Fibroblast of villous mesenchyme (primary cell): ENCODE data around the gene KCNIP1. TPM values are rescaled to one million over a fixed set of nuclear protein-coding genes. Genes with fewer than 3 reads are reported as not detected.

ENCODE experiments used
- DNase-seq: peaks from one replicate; pipeline ENCODE4 v3.0.0-alpha.2; 2010; ENCODE audit warnings: low read depth
- H3K4me3 ChIP-seq: 2 replicates; pipeline ENCODE4 v1.5.1; 2011; ENCODE audit warnings: low read depth, mild to moderate bottlenecking, low read length
- total RNA-seq: library from RNA; depleted of rRNA; stranded (reverse); fragments of >200 nt; gene quantifications from 2 replicates; pipeline ENCODE4 v1.2.3, GENCODE V29; 2012
- TF ChIP-seq, protein P1 (sequence below): IDR thresholded peaks from 2 replicates; pipeline ENCODE4 v1.5.1; 2012; ENCODE audit warnings: low read depth, mild to moderate bottlenecking, low read length; ENCODE audit not compliant: insufficient read depth

Gene KCNIP1
- total RNA-seq, 1 donor: not detected

GRCh38 chr5:170746075-170746960, 242.5 kb downstream of the KCNIP1 start:
- H3K4me3 ChIP-seq: no peak overlapping the region
- TF ChIP-seq, protein P1, sequence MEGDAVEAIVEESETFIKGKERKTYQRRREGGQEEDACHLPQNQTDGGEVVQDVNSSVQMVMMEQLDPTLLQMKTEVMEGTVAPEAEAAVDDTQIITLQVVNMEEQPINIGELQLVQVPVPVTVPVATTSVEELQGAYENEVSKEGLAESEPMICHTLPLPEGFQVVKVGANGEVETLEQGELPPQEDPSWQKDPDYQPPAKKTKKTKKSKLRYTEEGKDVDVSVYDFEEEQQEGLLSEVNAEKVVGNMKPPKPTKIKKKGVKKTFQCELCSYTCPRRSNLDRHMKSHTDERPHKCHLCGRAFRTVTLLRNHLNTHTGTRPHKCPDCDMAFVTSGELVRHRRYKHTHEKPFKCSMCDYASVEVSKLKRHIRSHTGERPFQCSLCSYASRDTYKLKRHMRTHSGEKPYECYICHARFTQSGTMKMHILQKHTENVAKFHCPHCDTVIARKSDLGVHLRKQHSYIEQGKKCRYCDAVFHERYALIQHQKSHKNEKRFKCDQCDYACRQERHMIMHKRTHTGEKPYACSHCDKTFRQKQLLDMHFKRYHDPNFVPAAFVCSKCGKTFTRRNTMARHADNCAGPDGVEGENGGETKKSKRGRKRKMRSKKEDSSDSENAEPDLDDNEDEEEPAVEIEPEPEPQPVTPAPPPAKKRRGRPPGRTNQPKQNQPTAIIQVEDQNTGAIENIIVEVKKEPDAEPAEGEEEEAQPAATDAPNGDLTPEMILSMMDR: no peak
- no peak for DNase-seq

- TF ChIP-seq, protein P1: no peak
- H3K4me3 ChIP-seq: no peak overlapping the region
- no peak for DNase-seq
Observed at GRCh38 chr5:170746961-170747340, 243.1 kb downstream of the KCNIP1 start.

GRCh38 chr5:170747357-170747756, 243.5 kb downstream of the KCNIP1 start:
- no peak overlapping the region for H3K4me3 ChIP-seq
- TF ChIP-seq, protein P1: no peak
- DNase-seq: no peak

DNA sequence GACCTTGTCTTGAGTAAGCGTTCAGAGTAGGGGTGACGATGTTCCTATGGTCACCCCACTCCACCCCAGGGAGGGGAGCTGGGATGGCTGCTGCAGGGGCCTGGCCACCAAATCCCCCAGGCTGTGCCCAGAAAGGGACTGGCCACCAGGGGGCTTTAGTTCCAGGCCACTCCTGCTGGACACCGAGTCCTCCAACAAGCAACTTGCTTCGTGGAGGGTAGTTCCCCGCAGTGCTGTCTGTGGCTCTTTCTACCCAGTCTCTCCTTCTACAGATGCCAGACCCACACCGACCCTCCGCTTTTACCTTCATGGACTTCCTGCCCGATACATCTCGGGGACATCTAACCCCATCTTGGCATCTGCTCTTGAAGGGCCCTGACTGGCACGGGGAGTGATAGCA, 244.0 kb downstream of the KCNIP1 start:
- TF ChIP-seq, protein P1: peak; percentile 54
- H3K4me3 ChIP-seq: no peak overlapping the region
- peak; percentile 24 for DNase-seq

GRCh38 chr5:170748951-170749471, 245.2 kb downstream of the KCNIP1 start:
- no peak overlapping the region for H3K4me3 ChIP-seq
- TF ChIP-seq, protein P1: no peak
- no peak for DNase-seq

DNA sequence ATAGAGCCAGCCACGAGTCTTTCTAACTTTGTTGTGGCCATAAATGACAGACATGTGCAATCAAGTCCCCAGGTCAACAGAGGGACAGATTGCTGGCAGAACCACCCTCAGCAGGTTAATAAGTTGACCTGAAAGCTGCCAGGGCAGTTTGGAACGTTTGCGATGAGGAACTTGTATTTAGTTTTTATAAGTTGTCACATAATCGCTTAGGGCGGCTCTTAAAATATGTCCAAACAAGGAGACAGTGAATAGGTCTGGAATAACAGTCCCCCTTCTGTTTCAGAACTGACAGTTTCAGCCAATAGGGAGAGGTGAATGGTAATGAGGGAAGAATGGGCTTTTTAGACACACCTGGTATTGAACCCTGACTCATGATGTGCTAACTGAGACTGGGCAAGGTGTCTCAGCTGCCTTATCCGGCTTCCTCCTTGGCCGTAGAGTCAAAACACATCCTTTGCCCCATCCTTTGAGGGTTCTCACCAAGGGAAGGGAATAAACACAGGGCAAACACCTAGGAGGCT, 246.2 kb downstream of the KCNIP1 start:
- TF ChIP-seq, protein P1: no peak
- no peak overlapping the region for H3K4me3 ChIP-seq
- DNase-seq: no peak

DNA sequence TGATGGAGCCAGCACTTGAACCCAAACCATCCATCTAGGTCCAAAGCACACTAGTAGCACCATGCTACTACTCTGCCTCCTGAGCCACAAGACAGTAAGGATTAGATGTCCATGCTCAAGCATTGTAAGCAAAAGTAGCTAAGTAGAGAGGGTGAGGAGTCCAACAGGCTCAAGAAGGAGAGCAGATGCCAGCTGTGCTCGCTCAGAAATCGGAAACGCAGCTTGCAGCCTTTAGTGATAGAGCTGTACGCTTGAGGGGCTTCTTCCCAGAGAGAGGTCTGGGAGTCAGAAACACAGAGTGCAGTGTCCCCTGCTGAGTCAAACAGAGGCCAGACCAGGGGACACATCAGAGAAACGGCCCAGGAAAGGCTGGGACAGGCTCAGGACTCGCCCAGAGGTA, 247.0 kb downstream of the KCNIP1 start:
- DNase-seq: no peak
- TF ChIP-seq, protein P1: no peak
- no peak overlapping the region for H3K4me3 ChIP-seq
